ENCODE measurements around the gene NSDHL.

- TF ChIP-seq CTCF (IDR thresholded peaks at IDR 0.05) (no peak), ZFX (IDR thresholded peaks at IDR 0.05; ENCODE audit: borderline replicate concordance) (no peak)
These were observed 69.2 kb downstream of the NSDHL start for GRCh38 chrX:152899874-152900719.
